GM20000 (cell line): Measurements from ENCODE around the gene HAAO.
A peak's percentile ranks its signal among the peaks of the same experiment; 100 is the strongest.

Experiments used
- DNase-seq: peaks from one replicate; pipeline ENCODE4 v3.0.0; 2012; ENCODE audit warnings: low spot score
- CTCF ChIP-seq: IDR thresholded peaks from 2 replicates; pipeline ENCODE4 v1.5.1; 2012; ENCODE audit warnings: mild to moderate bottlenecking, control low read depth; ENCODE audit errors: extremely low read depth, missing control alignments

HAAO gene

GRCh38 chr2:42722320-42723190, 69.8 kb downstream of the HAAO start:
- peak; percentile 71 for DNase-seq
- TF ChIP-seq CTCF = no peak

- TF ChIP-seq CTCF = no peak
These were observed 70.5 kb downstream of the HAAO start for GRCh38 chr2:42721898-42722297.

More at GRCh38 chr2:42721898-42722297, 70.5 kb downstream of the HAAO start:
- DNase-seq = no peak
